Gastrocnemius medialis (tissue), 4 donors: ENCODE measurements around the gene C18orf63.

Experiments
- POLR2A ChIP-seq, 2 donors: fragments of 450-650 bp; IDR thresholded peaks; one replicate each; pipeline ENCODE4 v1.6.1; 2017; ENCODE audit warnings: antibody characterized with exemption in 2 of 2, mild to moderate bottlenecking in 2 of 2, moderate library complexity in 2 of 2
- TF ChIP-seq, protein P1 (sequence below), 5 experiments: fragments of 450-650 bp in 3 of 5; fragments of 200-600 bp in 2 of 5; sonication (generic) in 2 of 5; IDR thresholded peaks in 4 of 5; conservative IDR thresholded peaks in 1 of 5; 1 replicate in 4 of 5; 2 replicates in 1 of 5; pipeline ENCODE4 v1.5.1; 2016 to 2019; ENCODE audit warnings: antibody characterized with exemption in 5 of 5, mild to moderate bottlenecking in 3 of 5, moderate library complexity in 3 of 5

DNA sequence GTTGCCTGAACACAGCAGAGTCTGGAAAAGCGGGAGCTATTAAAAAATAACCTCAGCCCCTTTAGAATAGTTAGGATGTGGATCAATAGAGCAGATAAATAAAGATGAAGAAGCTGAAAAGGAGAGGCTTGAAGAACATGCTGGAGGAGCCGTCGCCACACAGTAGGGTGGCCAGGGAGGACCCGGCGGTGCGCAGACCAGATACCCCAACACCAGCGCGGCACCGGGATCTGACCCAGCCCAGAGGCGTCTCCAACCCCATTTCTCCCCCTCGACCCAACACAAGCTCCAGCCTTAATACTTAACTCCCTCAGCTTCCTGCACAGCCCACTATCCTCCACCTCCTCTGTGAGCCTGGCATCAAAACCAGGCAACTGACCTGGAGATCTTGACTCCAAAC is 39.9 kb upstream of the C18orf63 start:
- TF ChIP-seq, protein P1, sequence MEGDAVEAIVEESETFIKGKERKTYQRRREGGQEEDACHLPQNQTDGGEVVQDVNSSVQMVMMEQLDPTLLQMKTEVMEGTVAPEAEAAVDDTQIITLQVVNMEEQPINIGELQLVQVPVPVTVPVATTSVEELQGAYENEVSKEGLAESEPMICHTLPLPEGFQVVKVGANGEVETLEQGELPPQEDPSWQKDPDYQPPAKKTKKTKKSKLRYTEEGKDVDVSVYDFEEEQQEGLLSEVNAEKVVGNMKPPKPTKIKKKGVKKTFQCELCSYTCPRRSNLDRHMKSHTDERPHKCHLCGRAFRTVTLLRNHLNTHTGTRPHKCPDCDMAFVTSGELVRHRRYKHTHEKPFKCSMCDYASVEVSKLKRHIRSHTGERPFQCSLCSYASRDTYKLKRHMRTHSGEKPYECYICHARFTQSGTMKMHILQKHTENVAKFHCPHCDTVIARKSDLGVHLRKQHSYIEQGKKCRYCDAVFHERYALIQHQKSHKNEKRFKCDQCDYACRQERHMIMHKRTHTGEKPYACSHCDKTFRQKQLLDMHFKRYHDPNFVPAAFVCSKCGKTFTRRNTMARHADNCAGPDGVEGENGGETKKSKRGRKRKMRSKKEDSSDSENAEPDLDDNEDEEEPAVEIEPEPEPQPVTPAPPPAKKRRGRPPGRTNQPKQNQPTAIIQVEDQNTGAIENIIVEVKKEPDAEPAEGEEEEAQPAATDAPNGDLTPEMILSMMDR (IDR thresholded peaks at IDR 0.05 in 4 of 5, conservative IDR thresholded peaks at IDR 0.05 in 1 of 5), result no peak
- no peak for TF ChIP-seq POLR2A (IDR thresholded peaks at IDR 0.05)
